Epidermal melanocyte (primary cell): ENCODE measurements around the gene CDK13.

Experiments used
- DNase-seq: peaks from one replicate; pipeline ENCODE4 v3.0.0; 2011; ENCODE audit warnings: low spot score; ENCODE audit not compliant: insufficient read length

CDK13 gene

DNA sequence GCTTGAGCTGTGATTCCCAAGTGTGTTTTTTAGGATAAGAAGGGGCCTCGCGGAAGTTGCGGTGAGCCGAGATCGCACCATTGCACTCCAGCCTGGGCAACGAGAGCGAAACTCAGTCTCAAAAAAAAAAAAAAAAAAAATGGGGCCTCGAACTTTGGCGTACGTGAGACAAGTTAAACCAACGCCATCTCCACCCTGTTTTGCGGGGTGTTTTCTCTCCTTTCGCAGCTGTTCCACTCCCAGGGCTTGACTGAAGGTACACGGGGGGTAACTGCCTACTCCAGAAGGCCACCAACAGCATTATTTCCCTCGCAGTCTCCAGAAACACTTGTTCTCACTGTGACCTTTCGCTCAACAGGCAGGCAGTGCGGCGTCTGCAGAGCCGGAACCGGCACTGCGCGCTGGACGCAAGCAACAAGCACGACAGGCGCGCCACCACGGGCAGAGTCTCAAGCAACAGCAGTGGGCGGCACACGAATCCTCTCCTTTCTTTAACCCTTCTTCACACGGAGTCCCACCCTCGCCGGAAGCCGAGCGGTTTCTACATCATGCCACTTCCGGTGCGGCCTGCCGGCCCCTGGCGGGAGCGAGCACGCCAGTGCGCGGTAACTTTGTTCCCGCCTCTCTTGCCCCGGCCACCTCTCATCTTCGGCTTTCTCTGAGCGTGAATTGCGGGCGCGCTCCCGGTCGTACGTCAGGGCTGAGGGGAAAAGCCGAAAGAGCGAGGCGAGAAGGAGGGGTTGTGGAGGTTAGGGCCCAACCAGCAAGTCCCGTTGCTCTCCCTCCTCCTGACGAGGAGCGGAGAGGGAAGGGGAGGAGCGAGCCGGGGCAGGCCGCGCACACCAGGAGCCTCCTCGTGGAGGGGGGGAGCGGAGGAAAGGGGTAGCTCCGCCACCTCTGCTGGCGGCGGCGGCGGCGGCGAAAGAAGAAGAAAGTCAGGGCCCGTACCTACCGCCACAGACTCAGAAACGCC, 814 bp upstream of the CDK13 start:
- peak; percentile 93 for DNase-seq

DNA sequence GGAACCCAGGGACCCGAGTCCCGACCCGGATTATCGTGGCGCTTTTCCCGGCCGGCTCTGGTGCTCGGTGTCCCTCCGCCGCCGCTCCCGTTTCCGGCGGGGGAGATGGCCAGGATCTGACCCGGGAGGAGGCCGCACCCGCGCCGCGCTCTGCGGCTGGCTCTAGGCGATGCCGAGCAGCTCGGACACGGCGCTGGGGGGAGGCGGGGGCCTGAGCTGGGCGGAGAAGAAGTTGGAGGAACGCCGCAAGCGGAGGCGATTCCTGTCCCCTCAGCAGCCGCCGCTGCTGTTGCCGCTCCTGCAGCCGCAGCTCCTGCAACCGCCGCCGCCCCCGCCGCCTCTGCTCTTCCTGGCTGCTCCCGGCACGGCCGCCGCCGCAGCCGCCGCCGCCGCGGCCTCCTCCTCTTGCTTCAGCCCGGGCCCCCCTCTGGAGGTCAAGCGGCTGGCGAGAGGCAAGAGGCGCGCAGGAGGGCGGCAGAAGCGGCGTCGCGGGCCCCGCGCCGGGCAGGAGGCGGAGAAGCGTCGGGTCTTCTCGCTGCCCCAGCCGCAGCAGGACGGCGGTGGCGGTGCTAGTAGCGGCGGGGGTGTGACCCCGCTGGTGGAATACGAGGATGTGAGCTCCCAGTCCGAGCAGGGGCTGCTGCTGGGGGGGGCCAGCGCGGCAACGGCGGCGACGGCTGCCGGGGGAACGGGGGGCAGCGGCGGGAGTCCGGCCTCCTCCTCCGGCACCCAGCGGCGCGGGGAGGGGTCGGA, 593 bp downstream of the CDK13 start:
- DNase-seq, result no peak

GRCh38 chr7:39951226-39952194, 1.5 kb downstream of the CDK13 start:
- DNase-seq, result no peak

GRCh38 chr7:39952374-39952773, 2.3 kb downstream of the CDK13 start:
- DNase-seq, result no peak

- no peak for DNase-seq
Measured at GRCh38 chr7:39952803-39953202, 2.7 kb downstream of the CDK13 start.

DNA sequence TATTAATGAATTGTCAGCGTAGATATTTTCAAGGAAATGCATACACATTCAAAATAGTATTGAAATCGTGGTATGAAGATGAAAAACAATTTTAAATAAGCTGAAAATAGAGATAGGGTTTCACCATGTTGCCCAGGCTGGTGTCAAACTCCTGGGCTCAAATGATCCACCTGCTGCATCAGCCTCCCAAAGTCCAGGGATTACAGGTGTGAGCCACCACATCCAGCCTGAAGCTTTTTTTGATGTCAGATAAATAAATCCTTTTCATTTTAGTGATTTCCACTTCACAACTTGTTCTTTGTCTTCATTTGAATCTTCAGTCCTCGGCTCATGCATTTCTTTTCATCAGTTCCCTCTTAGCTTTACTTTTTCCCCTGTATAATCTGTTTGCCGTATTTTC, 4.6 kb downstream of the CDK13 start:
- DNase-seq, result no peak

DNA sequence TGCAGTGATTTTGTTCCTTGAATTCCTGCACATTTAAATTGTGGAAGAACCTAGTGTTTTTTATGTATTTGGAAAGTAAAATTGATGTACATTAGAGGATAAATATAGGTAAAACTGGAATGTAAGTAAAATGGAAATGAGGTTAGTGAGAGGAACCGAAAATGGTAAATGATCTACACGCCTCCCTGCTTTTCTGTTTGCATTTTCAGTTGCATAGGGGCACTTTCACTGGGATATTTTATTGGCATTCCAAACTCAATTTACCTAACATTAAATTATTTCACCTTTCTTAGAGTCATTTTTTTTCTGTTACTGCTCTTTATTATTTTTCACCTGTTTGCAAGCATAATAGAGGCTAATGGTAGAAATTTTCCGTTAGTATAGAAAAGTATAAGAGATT, 8.0 kb downstream of the CDK13 start:
- no peak for DNase-seq

GRCh38 chr7:39967406-39968161, 17.5 kb downstream of the CDK13 start:
- no peak for DNase-seq

- DNase-seq, result no peak
Measured at GRCh38 chr7:39969431-39969830, 19.4 kb downstream of the CDK13 start.

DNA sequence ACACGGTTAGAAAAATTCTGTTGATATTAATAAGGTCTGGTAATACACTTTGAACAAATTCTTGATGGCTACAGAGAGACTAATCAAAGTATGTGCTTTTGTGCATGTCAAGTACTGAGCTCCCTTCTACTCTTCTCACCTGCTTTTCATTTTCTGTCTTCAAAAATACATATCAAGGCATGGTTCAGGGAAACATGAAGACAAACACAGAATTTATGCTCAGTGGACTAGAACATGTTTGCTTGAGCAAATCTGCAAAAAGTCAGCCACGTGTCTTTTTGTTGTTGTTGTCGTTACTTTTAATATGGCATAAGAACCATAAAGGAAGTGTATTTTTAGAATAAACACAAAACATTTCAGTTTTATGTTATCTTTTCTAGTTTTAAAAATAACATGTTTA, 21.9 kb downstream of the CDK13 start:
- DNase-seq, result no peak

DNA sequence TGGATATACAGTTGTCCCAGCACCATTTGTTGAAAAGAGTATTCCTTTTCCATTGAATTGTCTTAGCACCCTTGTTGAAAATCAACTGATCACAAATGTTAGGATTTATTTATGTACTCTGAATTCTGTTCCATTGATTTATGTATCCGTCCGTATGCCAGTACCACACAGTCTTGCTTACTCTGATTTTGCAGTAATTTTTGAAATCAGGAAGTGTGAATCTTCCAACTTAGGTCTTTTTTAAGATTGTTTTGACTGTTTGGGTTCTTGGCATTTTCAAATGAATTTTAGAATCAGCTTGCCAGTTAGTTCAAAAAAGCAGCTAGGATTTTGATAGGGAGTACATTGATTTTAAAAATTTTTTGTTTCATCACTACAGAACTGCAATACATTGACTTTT, 23.7 kb downstream of the CDK13 start:
- DNase-seq, result no peak

DNA sequence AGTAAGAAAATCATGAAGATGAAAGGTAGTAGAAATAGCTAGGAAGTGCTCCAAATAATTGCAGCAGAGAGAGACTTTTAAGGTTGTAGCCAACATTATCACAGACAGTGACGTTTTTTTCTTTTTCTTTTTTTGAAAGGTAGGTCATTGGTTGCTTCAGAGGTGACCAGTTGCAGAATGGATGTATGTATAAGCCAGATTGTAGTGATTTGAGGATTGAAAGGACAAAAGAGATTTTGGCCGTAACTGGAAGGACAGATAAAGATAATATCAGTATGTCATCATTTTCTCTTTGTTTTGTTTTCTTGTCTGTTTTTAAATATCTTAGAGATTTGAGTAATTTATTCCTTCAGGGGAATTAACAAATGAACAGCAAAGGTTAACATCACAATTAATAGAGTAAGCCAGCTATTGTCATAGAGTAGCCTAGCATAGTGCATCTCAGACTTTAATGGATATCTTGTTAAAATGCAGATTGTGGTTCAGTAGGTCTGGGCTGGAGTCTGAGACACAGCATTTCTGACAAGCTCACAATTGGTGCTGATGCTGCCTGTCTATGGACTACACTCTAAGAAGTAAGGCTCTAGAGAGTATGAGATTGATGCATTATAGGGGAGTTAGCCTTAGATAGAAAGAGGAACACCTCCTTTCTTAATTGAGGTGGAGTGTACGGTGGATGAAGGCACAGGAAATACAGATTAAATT, 28.3 kb downstream of the CDK13 start:
- no peak for DNase-seq

DNA sequence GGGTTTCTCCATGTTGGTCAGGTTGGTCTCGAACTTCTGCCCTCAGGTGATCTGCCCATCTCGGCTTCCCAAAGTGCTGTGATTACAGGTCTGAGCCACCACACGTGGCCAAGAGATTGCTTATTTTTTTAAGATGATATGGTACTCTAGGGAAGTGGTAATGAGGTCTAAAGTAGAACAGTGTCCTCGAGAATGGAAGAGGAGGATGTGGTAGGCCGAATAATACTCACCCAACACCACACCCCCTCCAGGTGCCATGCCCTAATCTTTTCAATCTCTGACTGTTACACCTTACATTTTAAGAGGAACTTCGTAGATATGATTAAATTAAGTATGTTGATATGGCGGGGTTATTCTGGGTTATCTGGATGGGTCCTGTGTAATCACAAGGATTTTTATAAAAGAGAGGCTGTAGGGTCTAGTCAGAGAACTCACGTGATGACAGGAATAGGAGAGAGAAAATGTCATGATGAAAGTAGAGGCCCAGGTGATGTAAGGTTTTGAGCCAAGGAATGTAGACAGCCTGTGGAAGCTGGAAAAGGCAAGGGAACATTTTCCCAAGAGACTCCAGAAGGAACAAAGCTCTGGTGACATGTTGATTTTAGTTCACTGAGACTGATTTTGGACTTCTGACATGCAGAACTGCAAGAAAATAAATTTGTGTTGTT, 29.5 kb downstream of the CDK13 start:
- no peak for DNase-seq

GRCh38 chr7:39985398-39985918, 35.4 kb downstream of the CDK13 start:
- no peak for DNase-seq

- no peak for DNase-seq
Measured at GRCh38 chr7:39987641-39988347, 37.7 kb downstream of the CDK13 start.

DNA sequence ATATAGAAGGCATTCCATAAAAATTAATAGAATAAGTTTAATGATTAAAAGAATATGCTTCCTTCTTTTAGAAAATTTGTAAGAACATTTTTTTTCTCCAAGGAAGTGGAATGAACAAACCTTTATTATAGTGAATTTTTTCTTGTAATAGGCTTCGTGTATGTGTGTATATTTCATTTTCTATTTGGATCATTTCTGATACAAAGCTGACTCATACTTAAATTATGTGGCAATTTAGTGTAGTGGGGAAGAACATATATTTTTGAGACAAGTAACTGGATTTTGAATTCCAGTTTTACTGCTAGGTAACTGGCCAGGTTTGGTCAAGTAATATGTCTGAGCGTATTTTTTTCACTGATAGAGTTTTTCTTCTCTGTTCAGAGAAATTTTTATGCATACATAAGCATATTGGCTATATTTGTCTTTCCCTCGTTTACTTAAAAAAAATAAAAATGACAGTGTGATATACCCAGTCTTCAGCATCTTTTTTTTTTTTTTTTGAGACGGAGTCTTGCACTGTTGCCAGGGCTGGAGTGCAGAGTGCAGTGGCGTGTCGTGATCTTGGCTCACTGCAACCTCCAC, 50.8 kb downstream of the CDK13 start:
- no peak for DNase-seq

DNA sequence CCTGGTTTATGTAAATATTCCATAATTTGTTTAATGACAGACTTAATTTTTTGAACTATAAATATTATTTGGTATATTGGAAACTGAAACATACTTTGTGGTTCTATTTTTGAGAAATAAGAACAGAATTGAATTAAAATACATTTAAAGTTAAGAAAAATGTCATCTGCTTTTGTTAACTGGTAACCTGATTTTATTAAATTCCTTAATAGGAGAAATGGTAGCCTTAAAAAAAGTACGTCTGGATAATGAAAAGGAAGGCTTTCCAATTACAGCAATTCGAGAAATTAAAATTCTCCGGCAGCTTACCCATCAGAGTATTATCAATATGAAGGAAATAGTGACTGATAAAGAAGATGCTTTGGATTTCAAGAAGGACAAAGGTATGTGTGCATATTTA, 51.6 kb downstream of the CDK13 start:
- no peak for DNase-seq

- DNase-seq, result no peak
Measured at GRCh38 chr7:40003597-40003996, 53.5 kb downstream of the CDK13 start.
